GM23338 (cell line): Measurements from ENCODE around the gene TTLL5. TPM values are rescaled to one million over a fixed set of nuclear protein-coding genes. Genes with fewer than 3 reads are reported as not detected.

Experiments used
- ATAC-seq: fragments of 200-7000 bp; cut with Tn5 transposase; 3 replicates; pipeline ENCODE4 v1.9.1; 2020
- DNase-seq: peaks from one replicate; pipeline ENCODE4 v3.0.0-alpha.2; 2015; ENCODE audit warnings: low spot score
- H2AFZ ChIP-seq: fragments of 200-600 bp; sonication (generic); 2 replicates; pipeline ENCODE4 v1.8.0; 2016; ENCODE audit warnings: antibody characterized with exemption, mild to moderate bottlenecking, moderate library complexity
- H3F3A ChIP-seq: fragments of 200-600 bp; sonication (generic); replicated peaks from 2 replicates; pipeline ENCODE4 v1.8.0; 2017; ENCODE audit warnings: antibody characterized with exemption, mixed run types, low read depth
- H3K27ac ChIP-seq: fragments of 200-600 bp; sonication (generic); 2 replicates; pipeline ENCODE4 v1.6.1; 2016; ENCODE audit warnings: low read depth
- H3K27me3 ChIP-seq: fragments of 200-600 bp; sonication (generic); 2 replicates; pipeline ENCODE4 v1.8.0; 2016; ENCODE audit warnings: mild to moderate bottlenecking, mixed run types, moderate library complexity; ENCODE audit not compliant: insufficient read depth
- H3K36me3 ChIP-seq: fragments of 200-600 bp; sonication (generic); 2 replicates; pipeline ENCODE4 v1.8.0; 2016; ENCODE audit warnings: mild to moderate bottlenecking; ENCODE audit not compliant: insufficient read depth
- H3K4me1 ChIP-seq: fragments of 200-600 bp; sonication (generic); 2 replicates; pipeline ENCODE4 v1.8.0; 2016; ENCODE audit warnings: mild to moderate bottlenecking, moderate library complexity; ENCODE audit not compliant: insufficient read depth
- H3K4me2 ChIP-seq: fragments of 200-600 bp; sonication (generic); 2 replicates; pipeline ENCODE4 v1.7.1; 2017; ENCODE audit warnings: mixed run types
- H3K4me3 ChIP-seq: fragments of 200-600 bp; sonication (generic); 2 replicates; pipeline ENCODE4 v1.6.1; 2016; ENCODE audit warnings: mixed run types
- H3K79me2 ChIP-seq: fragments of 200-600 bp; sonication (generic); replicated peaks from 2 replicates; pipeline ENCODE4 v1.8.0; 2017; ENCODE audit warnings: mild to moderate bottlenecking; ENCODE audit not compliant: insufficient read depth
- H3K9me2 ChIP-seq: fragments of 200-600 bp; sonication (generic); 2 replicates; pipeline ENCODE4 v1.8.0; 2017; ENCODE audit not compliant: insufficient read depth
- H4K20me1 ChIP-seq: fragments of 200-600 bp; sonication (generic); replicated peaks from 2 replicates; pipeline ENCODE4 v1.8.0; 2017; ENCODE audit warnings: mild to moderate bottlenecking; ENCODE audit not compliant: insufficient read depth
- H3K27ac Mint-ChIP-seq: 2 replicates; pipeline ENCODE4 v1.8.0; 2020; ENCODE audit warnings: inconsistent platforms, mild to moderate bottlenecking, moderate library complexity, mixed read lengths
- H3K27me3 Mint-ChIP-seq: 3 replicates; pipeline ENCODE4 v1.8.0; 2022; ENCODE audit warnings: low read depth, mild to moderate bottlenecking, moderate library complexity, mixed read lengths, inconsistent platforms; ENCODE audit not compliant: insufficient read depth, poor library complexity
- H3K36me3 Mint-ChIP-seq: 3 replicates; pipeline ENCODE4 v1.8.0; 2021; ENCODE audit warnings: low read depth, mild to moderate bottlenecking, inconsistent platforms, moderate library complexity, mixed read lengths
- H3K4me1 Mint-ChIP-seq: 3 replicates; pipeline ENCODE4 v1.8.0; 2020; ENCODE audit warnings: mild to moderate bottlenecking, inconsistent platforms, mixed read lengths
- H3K4me3 Mint-ChIP-seq: 3 replicates; pipeline ENCODE4 v1.8.0; 2021; ENCODE audit warnings: moderate library complexity, mild to moderate bottlenecking, inconsistent platforms, mixed read lengths
- H3K9me3 Mint-ChIP-seq: 3 replicates; pipeline ENCODE4 v1.8.0; 2020; ENCODE audit warnings: moderate library complexity, mild to moderate bottlenecking, inconsistent platforms, mixed read lengths
- CREB1 ChIP-seq: fragments of 250-450 bp; sonication (Bioruptor Pico); IDR thresholded peaks from 2 replicates; pipeline ENCODE4 v1.5.0; 2020; ENCODE audit warnings: low read depth, mild to moderate bottlenecking, moderate library complexity
- CTCF ChIP-seq, 2 experiments: fragments of 200-600 bp in 1 of 2; sonication (generic) in 1 of 2; conservative IDR thresholded peaks; 2 replicates each; pipeline versions ENCODE4 v1.5.1 to v1.6.1; 2016 to 2017; ENCODE audit warnings: antibody characterized with exemption in 2 of 2, low read depth in 2 of 2, mild to moderate bottlenecking in 2 of 2, moderate library complexity in 1 of 2
- ETS1 ChIP-seq: IDR thresholded peaks from 2 replicates; pipeline ENCODE4 v1.6.1; 2016; ENCODE audit warnings: antibody characterized with exemption
- EZH2 ChIP-seq: fragments of 200-600 bp; sonication (generic); IDR thresholded peaks from one replicate; pipeline ENCODE4 v1.8.0; 2017; ENCODE audit warnings: antibody characterized with exemption, mild to moderate bottlenecking, low read depth; ENCODE audit not compliant: unreplicated experiment
- NANOG ChIP-seq: IDR thresholded peaks from 2 replicates; pipeline ENCODE4 v1.6.1; 2016; ENCODE audit warnings: antibody characterized with exemption, borderline replicate concordance
- POLR2AphosphoS5 ChIP-seq: IDR thresholded peaks from 2 replicates; pipeline ENCODE4 v1.6.1; 2016; ENCODE audit warnings: antibody characterized with exemption, low read depth
- REST ChIP-seq: IDR thresholded peaks from one replicate; pipeline ENCODE4 v1.6.1; 2018; ENCODE audit warnings: antibody characterized with exemption; ENCODE audit not compliant: unreplicated experiment
- STAT1 ChIP-seq: IDR thresholded peaks from one replicate; pipeline ENCODE4 v1.6.1; 2016; ENCODE audit warnings: antibody characterized with exemption; ENCODE audit not compliant: unreplicated experiment
- ZNF114 ChIP-seq: fragments of 250-450 bp; sonication (Bioruptor Pico); IDR thresholded peaks from 2 replicates; pipeline ENCODE4 v1.5.0; 2020; ENCODE audit warnings: mild to moderate bottlenecking, moderate library complexity
- ZNF331 ChIP-seq: fragments of 250-450 bp; sonication (Bioruptor Pico); IDR thresholded peaks from 2 replicates; pipeline ENCODE4 v1.5.0; 2020; ENCODE audit warnings: low read depth, mild to moderate bottlenecking, moderate library complexity
- polyA plus RNA-seq: library from polyadenylated mRNA; unstranded; fragments of >200 nt; fragmentation: Nextera tagmentation; extraction: Ambion mirVana; gene quantifications from 2 replicates; pipeline ENCODE4 v1.2.1, GENCODE V29; 2016
- total RNA-seq: library from RNA; depleted of rRNA; stranded (reverse); fragments of >200 nt; shearing (Covaris generic); gene quantifications from 2 replicates; pipeline ENCODE4 v1.2.3, GENCODE V29; 2014

The TTLL5 gene
- total and polyA plus RNA-seq, 2 experiments from 2014 or later: 33.5 to 35.4 TPM

GRCh38 chr14:75995372-75996041 lies 334.5 kb downstream of the TTLL5 start:
- peaks cover 3% of the 10 kb centered on the region; the same call in 1 of the 2 replicates for H3K36me3 ChIP-seq
- H3K9me3 Mint-ChIP-seq: no peaks in the 10 kb centered on the region

More at GRCh38 chr14:75995372-75996041, 334.5 kb downstream of the TTLL5 start:
- H3K9me2 ChIP-seq: no peaks in the 10 kb centered on the region
- H3K4me1 ChIP-seq: no peaks in the 10 kb centered on the region
- DNase-seq: no peak
- TF ChIP-seq ETS1 (no peak), ZNF114 (no peak), NANOG (no peak), EZH2 (no peak), REST (no peak), CREB1 (CRISPR knock-in tag) (no peak), ZNF331 (CRISPR knock-in tag) (no peak), STAT1 (no peak), POLR2AphosphoS5 (no peak), CTCF (conservative IDR thresholded peaks at IDR 0.05; ENCODE audit: low read depth in 2 of 2) (no peak)
- no peaks in the 10 kb centered on the region; the same call in 1 of the 2 replicates for H4K20me1 ChIP-seq
- no peak overlapping the region for H3K4me3 ChIP-seq
- H3K27me3 Mint-ChIP-seq: no peaks in the 10 kb centered on the region
- no peak for ATAC-seq
- no peaks in the 10 kb centered on the region for H3K79me2 ChIP-seq
- peaks cover 7% of the 10 kb centered on the region; the same call in 2 of the 3 replicates for H3K36me3 Mint-ChIP-seq
- H3K4me2 ChIP-seq: no peak overlapping the region
- H2AFZ ChIP-seq: no peak overlapping the region
- H3F3A ChIP-seq: no peaks in the 10 kb centered on the region
- no peak overlapping the region for H3K27ac Mint-ChIP-seq
- no peak overlapping the region for H3K4me3 Mint-ChIP-seq
- no peaks in the 10 kb centered on the region for H3K4me1 Mint-ChIP-seq
- no peak overlapping the region for H3K27ac ChIP-seq
- no peaks in the 10 kb centered on the region for H3K27me3 ChIP-seq
